ENCODE measurements around the gene CGB2. TPM values are rescaled to one million over a fixed set of nuclear protein-coding genes. Genes with fewer than 3 reads are reported as not detected.

The CGB2 gene
- total RNA-seq, 4 donors from 2014 or later, result not detected

DNA sequence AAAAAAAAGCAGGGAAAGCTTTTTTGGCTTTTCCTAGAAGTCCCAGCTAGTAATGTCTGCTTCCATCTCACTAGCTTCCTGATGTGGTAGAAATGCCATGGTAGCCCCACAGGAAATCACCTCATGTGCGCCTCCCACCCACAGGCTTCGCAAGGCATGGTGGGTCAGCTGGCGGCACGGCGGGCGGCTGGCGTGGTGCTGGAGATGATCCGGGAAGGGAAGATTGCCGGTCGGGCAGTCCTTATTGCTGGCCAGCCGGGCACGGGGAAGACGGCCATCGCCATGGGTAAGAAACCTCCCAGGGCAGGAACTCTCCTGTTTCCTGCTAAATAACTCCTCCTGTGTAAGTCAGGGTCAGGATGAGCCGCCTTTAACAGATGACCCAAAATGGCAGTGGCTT, 27.6 kb upstream of the CGB2 start:
- in situ Hi-C loops (cut with MboI; ENCODE audit: low sequenced_read_pairs in 4 of 4), result no loop called here
- ATAC-seq, result no peak
- no peaks in the 10 kb centered on the region for H3K4me1 ChIP-seq
- TF ChIP-seq POLR2A (IDR thresholded peaks at IDR 0.05), result no peak
- TF ChIP-seq, protein P1, sequence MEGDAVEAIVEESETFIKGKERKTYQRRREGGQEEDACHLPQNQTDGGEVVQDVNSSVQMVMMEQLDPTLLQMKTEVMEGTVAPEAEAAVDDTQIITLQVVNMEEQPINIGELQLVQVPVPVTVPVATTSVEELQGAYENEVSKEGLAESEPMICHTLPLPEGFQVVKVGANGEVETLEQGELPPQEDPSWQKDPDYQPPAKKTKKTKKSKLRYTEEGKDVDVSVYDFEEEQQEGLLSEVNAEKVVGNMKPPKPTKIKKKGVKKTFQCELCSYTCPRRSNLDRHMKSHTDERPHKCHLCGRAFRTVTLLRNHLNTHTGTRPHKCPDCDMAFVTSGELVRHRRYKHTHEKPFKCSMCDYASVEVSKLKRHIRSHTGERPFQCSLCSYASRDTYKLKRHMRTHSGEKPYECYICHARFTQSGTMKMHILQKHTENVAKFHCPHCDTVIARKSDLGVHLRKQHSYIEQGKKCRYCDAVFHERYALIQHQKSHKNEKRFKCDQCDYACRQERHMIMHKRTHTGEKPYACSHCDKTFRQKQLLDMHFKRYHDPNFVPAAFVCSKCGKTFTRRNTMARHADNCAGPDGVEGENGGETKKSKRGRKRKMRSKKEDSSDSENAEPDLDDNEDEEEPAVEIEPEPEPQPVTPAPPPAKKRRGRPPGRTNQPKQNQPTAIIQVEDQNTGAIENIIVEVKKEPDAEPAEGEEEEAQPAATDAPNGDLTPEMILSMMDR (IDR thresholded peaks at IDR 0.05 in 4 of 5, conservative IDR thresholded peaks at IDR 0.05 in 1 of 5), result no peak
- intact Hi-C loops (cut with DNase I; ENCODE audit: low total_unique reads), result no loop called here
- H3K27ac ChIP-seq, result no peak overlapping the region
- H3K36me3 ChIP-seq, result peaks cover 0 to 63% of the 10 kb centered on the region in 2 donors
- no peaks in the 10 kb centered on the region for H3K9me3 ChIP-seq
- DNase-seq, result no peak
- H3K27me3 ChIP-seq, result no peaks in the 10 kb centered on the region
- H3K4me3 ChIP-seq, result no peak overlapping the region

DNA sequence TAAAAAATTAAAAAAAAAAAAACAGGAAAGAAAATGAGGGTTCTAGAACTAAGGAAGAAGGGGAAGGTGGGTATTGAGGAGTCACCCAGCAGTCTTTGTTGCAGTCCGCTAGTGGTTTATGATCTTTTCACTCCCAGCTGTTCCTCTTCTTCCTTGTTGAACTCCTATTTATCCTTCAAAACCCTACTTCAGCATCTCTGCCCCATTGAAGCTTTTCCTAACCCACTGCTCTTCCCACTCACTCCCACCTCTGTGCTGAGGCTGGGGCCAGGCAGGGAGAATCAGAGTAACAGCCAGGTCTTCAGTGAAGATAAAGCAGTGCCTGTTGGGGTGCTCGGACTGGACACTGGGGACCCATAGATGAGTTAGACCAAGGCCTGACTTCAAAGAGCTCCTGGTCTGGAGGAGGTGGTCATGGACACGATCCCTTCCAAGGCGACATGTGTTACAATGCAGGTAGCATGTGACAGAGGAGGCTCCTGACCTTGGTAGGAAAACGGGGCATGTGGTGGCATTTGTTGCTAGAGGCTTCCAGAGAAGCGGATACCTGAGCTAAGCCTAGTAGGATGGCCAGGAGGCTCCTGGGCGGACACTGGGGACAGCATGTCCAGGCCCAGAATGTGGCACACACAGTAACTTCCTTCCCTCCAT, 26.6 kb upstream of the CGB2 start:
- no peaks in the 10 kb centered on the region for H3K4me1 ChIP-seq
- no peaks in the 10 kb centered on the region for H3K27me3 ChIP-seq
- peaks cover 0 to 71% of the 10 kb centered on the region in 2 donors for H3K36me3 ChIP-seq
- in situ Hi-C loops (cut with MboI; ENCODE audit: low sequenced_read_pairs in 4 of 4), result no loop called here
- DNase-seq, result no peak
- ATAC-seq, result no peak
- no peak overlapping the region for H3K4me3 ChIP-seq
- no peaks in the 10 kb centered on the region for H3K9me3 ChIP-seq
- TF ChIP-seq POLR2A (IDR thresholded peaks at IDR 0.05), result no peak
- TF ChIP-seq, protein P1 (IDR thresholded peaks at IDR 0.05 in 4 of 5, conservative IDR thresholded peaks at IDR 0.05 in 1 of 5), result no peak
- intact Hi-C loops (cut with DNase I; ENCODE audit: low total_unique reads), result no loop called here
- no peak overlapping the region for H3K27ac ChIP-seq

DNA sequence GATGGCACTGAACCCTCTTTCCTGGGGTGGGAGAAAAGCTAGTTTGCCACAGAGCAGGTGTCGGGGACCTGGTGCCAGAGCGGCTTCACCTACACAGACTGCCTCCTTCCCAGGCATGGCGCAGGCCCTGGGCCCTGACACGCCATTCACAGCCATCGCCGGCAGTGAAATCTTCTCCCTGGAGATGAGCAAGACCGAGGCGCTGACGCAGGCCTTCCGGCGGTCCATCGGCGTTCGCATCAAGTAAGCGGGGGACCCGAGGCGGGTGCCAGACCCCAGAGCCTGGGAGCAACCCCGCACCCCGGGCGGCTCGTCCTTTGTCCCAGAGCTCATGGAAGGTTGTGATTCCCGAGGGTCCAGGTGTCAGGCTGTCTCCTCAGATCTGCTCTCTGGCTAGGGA, 24.8 kb upstream of the CGB2 start:
- Histone ChIP-seq H3K9me3 (no peaks in the 10 kb centered on the region), H3K4me1 (no peaks in the 10 kb centered on the region), H3K27me3 (no peaks in the 10 kb centered on the region), H3K4me3 (no peak overlapping the region), H3K27ac (no peak overlapping the region), H3K36me3 (peaks cover 0 to 89% of the 10 kb centered on the region in 2 donors)
- ATAC-seq (no peak), DNase-seq (no peak)
- intact Hi-C loops (cut with DNase I; ENCODE audit: low total_unique reads), result no loop called here
- TF ChIP-seq, protein P1 (IDR thresholded peaks at IDR 0.05 in 4 of 5, conservative IDR thresholded peaks at IDR 0.05 in 1 of 5), result no peak
- no peak for TF ChIP-seq POLR2A (IDR thresholded peaks at IDR 0.05)
- in situ Hi-C loops (cut with MboI; ENCODE audit: low sequenced_read_pairs in 4 of 4), result no loop called here

GRCh38 chr19:49009828-49010227, 21.9 kb upstream of the CGB2 start:
- no peak for TF ChIP-seq POLR2A (IDR thresholded peaks at IDR 0.05)
- TF ChIP-seq, protein P1 (IDR thresholded peaks at IDR 0.05 in 4 of 5, conservative IDR thresholded peaks at IDR 0.05 in 1 of 5), result no peak
- H3K27ac ChIP-seq, result no peak overlapping the region
- no peaks in the 10 kb centered on the region for H3K4me1 ChIP-seq
- no peak overlapping the region for H3K4me3 ChIP-seq
- H3K36me3 ChIP-seq, result peaks cover 0 to 85% of the 10 kb centered on the region in 2 donors
- in situ Hi-C loops (cut with MboI; ENCODE audit: low sequenced_read_pairs in 4 of 4), result no loop called here
- H3K27me3 ChIP-seq, result no peaks in the 10 kb centered on the region
- ATAC-seq (no peak), DNase-seq (no peak)
- no peaks in the 10 kb centered on the region for H3K9me3 ChIP-seq
- intact Hi-C loops (cut with DNase I; ENCODE audit: low total_unique reads), result no loop called here

- no peak for ATAC-seq
- no peaks in the 10 kb centered on the region for H3K4me1 ChIP-seq
- H3K36me3 ChIP-seq, result peaks cover 0 to 85% of the 10 kb centered on the region in 2 donors
- no peaks in the 10 kb centered on the region for H3K27me3 ChIP-seq
- H3K27ac ChIP-seq, result no peak overlapping the region
- H3K9me3 ChIP-seq, result no peaks in the 10 kb centered on the region
- intact Hi-C loops (cut with DNase I; ENCODE audit: low total_unique reads) (no loop called here), in situ Hi-C loops (cut with MboI; ENCODE audit: low sequenced_read_pairs in 4 of 4) (no loop called here)
- no peak for DNase-seq
- H3K4me3 ChIP-seq, result no peak overlapping the region
- no peak for TF ChIP-seq POLR2A (IDR thresholded peaks at IDR 0.05)
- TF ChIP-seq, protein P1 (IDR thresholded peaks at IDR 0.05 in 4 of 5, conservative IDR thresholded peaks at IDR 0.05 in 1 of 5), result no peak
Measured at GRCh38 chr19:49010453-49010852, 21.2 kb upstream of the CGB2 start.
